GM19452 (cell line): Measurements from ENCODE around the gene SLC25A5.
"Not testable (repeated sequence)": the region's sequence is repeated elsewhere in the genome, so short reads cannot be mapped to it uniquely, and the experiment has no call there.

Experiments
- ATAC-seq: cut with Tn5 transposase; IDR thresholded peaks from one replicate; pipeline ENCODE4 v1.9.1; 2021; ENCODE audit not compliant: unreplicated experiment

SLC25A5 gene

DNA sequence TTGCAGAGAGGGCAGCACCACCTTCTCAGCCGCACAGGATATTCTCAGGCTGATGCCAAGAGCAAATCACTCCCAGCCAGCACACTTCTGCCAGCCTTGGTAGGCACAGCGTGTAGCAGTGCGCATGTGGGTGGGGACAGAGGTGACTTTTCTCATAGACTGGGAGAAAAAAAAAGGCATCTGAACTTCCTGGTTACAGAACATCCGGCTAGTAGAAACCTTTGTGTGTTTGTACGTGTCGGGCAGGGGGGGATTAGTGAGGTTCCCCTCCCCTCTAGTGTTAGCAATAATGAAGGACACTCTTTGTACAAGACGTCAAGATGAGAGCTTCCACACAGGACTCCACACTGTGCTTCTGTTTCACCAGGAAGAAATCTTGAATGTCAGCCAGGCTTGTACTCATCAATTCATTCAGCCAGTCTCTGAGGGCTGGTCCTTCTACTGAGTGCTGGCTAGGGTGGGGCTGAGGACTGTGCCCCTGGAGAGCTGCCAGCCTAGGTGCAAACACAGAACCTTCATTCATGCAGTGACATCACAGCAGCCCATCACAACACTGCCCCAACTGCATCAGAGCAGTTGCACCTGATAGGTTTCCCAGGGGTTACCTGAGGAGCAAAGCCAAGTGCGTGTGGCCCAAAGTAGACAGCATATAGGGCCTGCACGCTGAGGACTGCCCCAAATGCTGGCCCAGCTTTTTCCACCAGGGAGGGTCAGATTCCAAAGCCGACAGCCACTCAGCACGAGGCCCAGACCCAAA, 34.7 kb downstream of the SLC25A5 start:
- no peak for ATAC-seq

DNA sequence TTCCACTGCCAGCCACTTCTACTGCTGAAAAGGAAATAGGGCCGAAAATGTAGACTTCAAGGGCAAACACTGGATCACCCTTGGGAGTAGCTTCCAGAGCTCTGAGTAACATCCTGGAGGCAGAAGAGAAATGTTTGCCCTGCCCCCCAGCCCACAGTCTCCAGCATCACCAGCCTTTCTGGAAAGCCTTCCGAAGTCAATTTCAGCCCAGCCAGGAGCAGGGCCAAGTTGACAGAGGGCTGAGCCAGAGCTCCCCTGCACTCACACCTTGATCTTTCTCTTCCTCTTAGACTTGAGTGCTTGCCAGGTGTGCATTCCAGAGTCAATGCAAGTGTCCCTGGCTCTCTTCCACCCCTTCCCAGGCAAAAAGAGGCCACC, 35.2 kb downstream of the SLC25A5 start:
- ATAC-seq, result no peak

- not testable (repeated sequence) for ATAC-seq
Measured at GRCh38 chrX:119505145-119505544, 36.9 kb downstream of the SLC25A5 start.

DNA sequence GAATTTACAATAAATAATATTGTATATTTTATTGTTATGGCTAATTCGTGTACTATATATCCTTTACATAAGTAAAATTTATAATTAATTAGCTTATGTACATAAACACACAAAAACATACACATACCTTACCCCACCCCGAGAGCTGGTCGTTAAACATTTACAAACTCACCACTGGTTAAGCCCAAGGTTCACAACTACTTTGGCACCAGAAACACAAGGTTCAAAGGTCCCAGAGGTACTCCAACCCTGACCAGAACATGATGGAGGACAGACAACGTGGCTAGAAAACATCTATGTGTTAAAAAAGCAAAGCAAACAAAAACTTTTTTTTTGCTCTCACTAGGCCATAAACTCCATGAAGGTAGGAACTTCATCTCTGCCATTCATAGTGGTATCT, 37.7 kb downstream of the SLC25A5 start:
- no peak for ATAC-seq

DNA sequence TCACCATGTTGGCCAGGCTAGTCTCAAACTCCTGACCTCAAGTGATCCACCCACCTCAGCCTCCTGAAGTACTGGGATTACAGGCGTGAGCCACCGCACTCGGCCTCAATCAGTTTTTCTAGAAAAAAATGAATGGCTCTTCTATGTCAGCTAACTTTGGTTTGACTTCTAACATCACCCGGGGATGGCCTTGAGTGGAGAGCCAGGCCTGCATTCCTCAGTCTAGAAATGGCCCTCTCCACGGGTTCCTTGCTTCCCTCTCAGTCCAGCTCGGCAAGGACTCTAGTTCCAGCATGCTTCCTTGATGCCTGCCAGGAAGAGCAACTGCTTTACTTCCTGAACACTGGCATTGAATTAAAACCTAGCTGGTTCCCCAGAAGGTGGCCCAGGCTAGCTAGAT, 39.0 kb downstream of the SLC25A5 start:
- ATAC-seq, result no peak

GRCh38 chrX:119512146-119512800, 44.0 kb downstream of the SLC25A5 start:
- peak; percentile 67 for ATAC-seq

DNA sequence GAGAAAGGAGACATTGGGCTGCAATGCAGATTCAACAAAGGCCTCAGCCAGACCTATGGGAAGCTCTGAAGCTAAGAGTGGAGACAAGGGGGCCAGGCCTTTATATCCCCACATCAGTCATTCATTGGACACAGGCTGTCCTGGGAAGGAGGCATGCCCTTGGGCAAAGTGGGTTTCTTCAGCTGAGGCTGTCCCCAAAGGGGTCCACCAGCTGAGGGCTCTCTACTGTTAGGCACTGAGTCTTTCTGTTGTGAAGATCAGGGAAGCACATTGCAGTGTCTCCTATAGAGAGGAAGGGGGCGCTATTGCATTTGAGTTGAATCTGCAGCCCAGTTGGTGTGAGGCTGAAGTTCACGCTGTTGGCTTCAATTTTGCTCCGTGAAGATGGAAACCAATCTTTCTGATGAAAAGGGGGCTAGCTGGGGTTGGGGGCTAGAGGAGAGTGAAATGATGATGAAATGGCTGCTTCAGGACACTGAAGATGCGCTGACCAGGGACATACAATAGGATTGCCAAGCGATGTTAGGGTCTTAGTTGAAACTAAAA, 48.0 kb downstream of the SLC25A5 start:
- no peak for ATAC-seq

- no peak for ATAC-seq
Measured at GRCh38 chrX:119518371-119518770, 50.1 kb downstream of the SLC25A5 start.
